Body of pancreas (tissue), 4 donors: ENCODE measurements around the gene ATF6B. TPM values are rescaled to one million over a fixed set of nuclear protein-coding genes. Genes with fewer than 3 reads are reported as not detected.
A peak's percentile ranks its signal among the peaks of the same experiment; 100 is the strongest.

Experiments
- ATAC-seq: fragments of 150-250 bp; one replicate; pipeline ENCODE4 v1.9.1; 2016
- DNase-seq, 4 donors: peaks; one replicate each; pipeline ENCODE4 v3.0.0-alpha.2; 2019
- H3K27ac ChIP-seq, 4 donors: fragments of 200-600 bp; sonication (generic); 1 replicate in 3 of 4; 2 replicates in 1 of 4; pipeline versions ENCODE4 v1.5.1 to v1.6.1; 2016 to 2019; ENCODE audit warnings: mild to moderate bottlenecking in 1 of 4, mixed read lengths in 1 of 4, moderate library complexity in 1 of 4
- H3K27me3 ChIP-seq, 2 donors: fragments of 200-600 bp; sonication (generic); one replicate each; pipeline ENCODE4 v1.6.0; 2016; ENCODE audit warnings: mild to moderate bottlenecking in 1 of 2
- H3K36me3 ChIP-seq, 2 donors: fragments of 200-600 bp; sonication (generic); replicated peaks in 1 of 2; 2 replicates each; pipeline ENCODE4 v1.5.1; 2016; ENCODE audit warnings: low read depth in 2 of 2; ENCODE audit not compliant: insufficient read depth in 1 of 2
- H3K4me1 ChIP-seq: fragments of 200-600 bp; sonication (generic); one replicate; pipeline ENCODE4 v1.6.0; 2016
- H3K4me3 ChIP-seq, 2 donors: fragments of 200-600 bp; sonication (generic); 1 replicate in 1 of 2; 2 replicates in 1 of 2; pipeline ENCODE4 v1.5.1; 2016 to 2019
- H3K9me3 ChIP-seq, 3 donors: fragments of 200-600 bp; sonication (generic); 1 replicate in 2 of 3; 2 replicates in 1 of 3; pipeline ENCODE4 v1.5.1; 2016
- CTCF ChIP-seq, 7 experiments: fragments of 450-650 bp in 4 of 7; fragments of 200-600 bp in 3 of 7; sonication (generic) in 3 of 7; IDR thresholded peaks; one replicate each; pipeline ENCODE4 v1.5.1; 2016 to 2019; ENCODE audit warnings: antibody characterized with exemption in 7 of 7
- POLR2A ChIP-seq, 3 donors: fragments of 450-650 bp; IDR thresholded peaks; one replicate each; pipeline ENCODE4 v1.6.1; 2016; ENCODE audit warnings: antibody characterized with exemption in 3 of 3, mild to moderate bottlenecking in 2 of 3
- WGBS, 2 donors: methylation state at CpG; one replicate each; pipeline ENCODE4 v1.1.5; 2017; 5-methylcytosine and 5-hydroxymethylcytosine counted together
- intact Hi-C: fragments of 100-400 bp; cut with DNase I; formaldehyde crosslinking; loops from one replicate; pipeline ENCODE4 v1.15.1; 2023
- total RNA-seq, 2 donors: library from RNA; depleted of rRNA; stranded (reverse); fragments of >200 nt; gene quantifications; one replicate each; pipeline ENCODE4 v1.1.0, GENCODE V29; 2016

Gene ATF6B
- total RNA-seq, 2 donors from 2014 or later: 26.5 to 32.3 TPM

GRCh38 chr6:32109765-32110160 lies 18.3 kb downstream of the ATF6B start:
- TF ChIP-seq POLR2A (IDR thresholded peaks at IDR 0.05) (no peak), CTCF (IDR thresholded peaks at IDR 0.05) (no peak)
- Histone ChIP-seq H3K4me1 (peaks cover 33% of the 10 kb centered on the region), H3K4me3 (no peak overlapping the region), H3K36me3 (no peaks in the 10 kb centered on the region), H3K27me3 (no peaks in the 10 kb centered on the region), H3K27ac (no peak overlapping the region), H3K9me3 (no peaks in the 10 kb centered on the region)
- 32 to 47% methylated on average over 6 of the region's 6 CpGs for WGBS, 2 donors
- intact Hi-C loops: no loop called here
- no peak for ATAC-seq
- DNase-seq: no peak

GRCh38 chr6:32109114-32109764 lies 18.8 kb downstream of the ATF6B start, which contains the start of gene TNXB:
Gene TNXB (minus strand): TSS chr6:32109338. CDS start chr6:32098198, 11,140 bp downstream.
- H3K4me1 ChIP-seq: peaks cover 31% of the 10 kb centered on the region
- no peaks in the 10 kb centered on the region for H3K9me3 ChIP-seq
- H3K27ac ChIP-seq: peak within 1 kb of the TSS; percentile 6 to 59 (median 27)
- no peak for ATAC-seq
- TF ChIP-seq POLR2A (IDR thresholded peaks at IDR 0.05): no peak
- no peak for TF ChIP-seq CTCF (IDR thresholded peaks at IDR 0.05)
- H3K27me3 ChIP-seq: no peaks in the 10 kb centered on the region
- DNase-seq: no peak
- intact Hi-C loops: no loop called here
- 5 to 8% methylated on average over 10 to 12 of the region's 12 CpGs for WGBS, 2 donors
- no peak within 1 kb of the TSS for H3K4me3 ChIP-seq
- no peaks in the 10 kb centered on the region for H3K36me3 ChIP-seq

- Histone ChIP-seq H3K4me3 (no peak overlapping the region), H3K36me3 (no peaks in the 10 kb centered on the region), H3K27ac (peak overlapping the region; percentile 6 to 59 (median 27)), H3K4me1 (peaks cover 26% of the 10 kb centered on the region), H3K9me3 (no peaks in the 10 kb centered on the region), H3K27me3 (no peaks in the 10 kb centered on the region)
- no peak for DNase-seq
- ATAC-seq: no peak
- TF ChIP-seq CTCF (IDR thresholded peaks at IDR 0.05) (no peak), POLR2A (IDR thresholded peaks at IDR 0.05) (no peak)
- 27 to 39% methylated on average over 5 to 6 of the region's 6 CpGs for WGBS, 2 donors
- intact Hi-C loops: no loop called here
Measured at GRCh38 chr6:32108727-32109113, 19.3 kb downstream of the ATF6B start.

GRCh38 chr6:32108094-32108627 lies 19.9 kb downstream of the ATF6B start:
- WGBS, 2 donors: 6% methylated on average over 15 of the region's 15 CpGs
- DNase-seq (peak; percentile 29 to 56 (median 45)), ATAC-seq (peak; percentile 57)
- no peaks in the 10 kb centered on the region for H3K36me3 ChIP-seq
- TF ChIP-seq POLR2A (IDR thresholded peaks at IDR 0.05): peak in 2 of 3 donors; percentile 8 to 14
- TF ChIP-seq CTCF (IDR thresholded peaks at IDR 0.05): no peak
- no peak overlapping the region for H3K4me3 ChIP-seq
- H3K9me3 ChIP-seq: no peaks in the 10 kb centered on the region
- H3K27ac ChIP-seq: peak overlapping the region; percentile 6 to 59 (median 27)
- intact Hi-C loops: no loop called here
- peaks cover 26% of the 10 kb centered on the region for H3K4me1 ChIP-seq
- no peaks in the 10 kb centered on the region for H3K27me3 ChIP-seq

GRCh38 chr6:32107406-32107805 lies 20.6 kb downstream of the ATF6B start:
- intact Hi-C loops: no loop called here
- no peaks in the 10 kb centered on the region for H3K27me3 ChIP-seq
- H3K36me3 ChIP-seq: no peaks in the 10 kb centered on the region
- no peaks in the 10 kb centered on the region for H3K9me3 ChIP-seq
- H3K27ac ChIP-seq: peak overlapping the region in 2 of 4 donors; percentile 20 to 59
- DNase-seq (no peak), ATAC-seq (no peak)
- 44 to 58% methylated on average over 1 of the region's 1 CpG for WGBS, 2 donors
- no peak overlapping the region for H3K4me3 ChIP-seq
- TF ChIP-seq CTCF (IDR thresholded peaks at IDR 0.05) (no peak), POLR2A (IDR thresholded peaks at IDR 0.05) (no peak)
- H3K4me1 ChIP-seq: peaks cover 26% of the 10 kb centered on the region
